OCI-LY3 (cell line): ENCODE measurements around the gene ARID5B.

Experiments used
- H2AFZ ChIP-seq: fragments of 200-600, 300-600 bp; shearing (Covaris generic); 2 replicates; pipeline ENCODE4 v1.6.0; 2014; ENCODE audit warnings: antibody characterized with exemption, low read depth, low read length
- H3K27ac ChIP-seq: fragments of 200-600, 300-600 bp; sonication (generic); 2 replicates; pipeline ENCODE4 v1.5.1; 2014; ENCODE audit warnings: mild to moderate bottlenecking, low read length, moderate library complexity, mixed read lengths
- H3K27me3 ChIP-seq: fragments of 200-600, 300-600 bp; sonication (generic); 2 replicates; pipeline ENCODE4 v1.6.1; 2014; ENCODE audit warnings: low read depth, low read length, mixed read lengths
- H3K36me3 ChIP-seq: fragments of 200-600, 300-600 bp; sonication (generic); replicated peaks from 2 replicates; pipeline ENCODE3; 2014; ENCODE audit warnings: low read depth, low read length, mixed read lengths
- H3K4me1 ChIP-seq: fragments of 300-600, 200-600 bp; sonication (generic); 2 replicates; pipeline ENCODE4 v1.6.1; 2014; ENCODE audit warnings: low read length, mixed read lengths
- H3K4me2 ChIP-seq: fragments of 200-600, 300-600 bp; sonication (generic); 2 replicates; pipeline ENCODE4 v1.6.1; 2014; ENCODE audit warnings: low read length, mixed read lengths
- H3K4me3 ChIP-seq: fragments of 300-600, 200-600 bp; sonication (generic); 2 replicates; pipeline ENCODE4 v1.5.1; 2014; ENCODE audit warnings: antibody characterized with exemption, mild to moderate bottlenecking, low read length, moderate library complexity
- H3K79me2 ChIP-seq: fragments of 300-600, 200-600 bp; shearing (Covaris generic); 2 replicates; pipeline ENCODE4 v1.6.1; 2014; ENCODE audit warnings: mild to moderate bottlenecking, low read length, mixed read lengths
- H3K9ac ChIP-seq: fragments of 300-600, 200-600 bp; shearing (Covaris generic); 2 replicates; pipeline ENCODE4 v1.6.0; 2014; ENCODE audit warnings: mild to moderate bottlenecking, low read length, moderate library complexity
- H3K9me3 ChIP-seq: fragments of 200-600, 300-600 bp; shearing (Covaris generic); 2 replicates; pipeline ENCODE4 v1.6.1; 2014; ENCODE audit warnings: low read length, mixed read lengths; ENCODE audit not compliant: insufficient read depth
- H4K20me1 ChIP-seq: fragments of 200-600, 300-600 bp; sonication (generic); 2 replicates; pipeline ENCODE4 v1.6.1; 2016; ENCODE audit warnings: low read length, mixed read lengths; ENCODE audit not compliant: insufficient read depth
- CTCF ChIP-seq: fragments of 200-600, 300-600 bp; sonication (generic); IDR thresholded peaks from 2 replicates; pipeline ENCODE4 v1.5.1; 2014; ENCODE audit warnings: antibody characterized with exemption, low read length, low read depth
- EZH2phosphoT487 ChIP-seq: fragments of 200-600 bp; shearing (Covaris generic); IDR thresholded peaks from 2 replicates; pipeline ENCODE4 v1.6.1; 2018; ENCODE audit warnings: antibody characterized with exemption, mixed run types, low read depth

ARID5B gene

GRCh38 chr10:61984803-61985418 lies 83.4 kb downstream of the ARID5B start:
- Histone ChIP-seq H3K36me3 (no peaks in the 10 kb centered on the region), H3K27ac (no peak overlapping the region), H3K79me2 (no peaks in the 10 kb centered on the region), H3K27me3 (no peaks in the 10 kb centered on the region), H3K4me1 (peaks cover 53% of the 10 kb centered on the region), H2AFZ (no peak overlapping the region), H4K20me1 (no peaks in the 10 kb centered on the region), H3K4me2 (no peak overlapping the region), H3K9me3 (no peaks in the 10 kb centered on the region), H3K4me3 (no peak overlapping the region), H3K9ac (no peak overlapping the region)
- TF ChIP-seq EZH2phosphoT487 (no peak), CTCF (no peak)

- Histone ChIP-seq H3K4me1 (peaks cover 58% of the 10 kb centered on the region), H3K4me3 (no peak overlapping the region), H3K9ac (no peak overlapping the region), H2AFZ (no peak overlapping the region), H3K36me3 (no peaks in the 10 kb centered on the region), H3K27me3 (no peaks in the 10 kb centered on the region), H3K79me2 (no peaks in the 10 kb centered on the region), H3K9me3 (no peaks in the 10 kb centered on the region), H4K20me1 (no peaks in the 10 kb centered on the region), H3K27ac (no peak overlapping the region), H3K4me2 (no peak overlapping the region)
- no peak for TF ChIP-seq EZH2phosphoT487
- TF ChIP-seq CTCF, result no peak
Measured at GRCh38 chr10:61985715-61986114, 84.2 kb downstream of the ARID5B start.

GRCh38 chr10:61986382-61986781 lies 84.9 kb downstream of the ARID5B start:
- H3K4me2 ChIP-seq, result peak overlapping the region; percentile 64
- TF ChIP-seq CTCF, result no peak
- TF ChIP-seq EZH2phosphoT487, result no peak
- H3K9me3 ChIP-seq, result no peaks in the 10 kb centered on the region
- no peaks in the 10 kb centered on the region for H3K27me3 ChIP-seq
- H3K79me2 ChIP-seq, result no peaks in the 10 kb centered on the region
- peaks cover 58% of the 10 kb centered on the region for H3K4me1 ChIP-seq
- no peaks in the 10 kb centered on the region for H4K20me1 ChIP-seq
- no peak overlapping the region for H3K9ac ChIP-seq
- no peak overlapping the region for H2AFZ ChIP-seq
- H3K4me3 ChIP-seq, result no peak overlapping the region
- H3K36me3 ChIP-seq, result no peaks in the 10 kb centered on the region
- H3K27ac ChIP-seq, result no peak overlapping the region

GRCh38 chr10:61986788-61987492 lies 85.4 kb downstream of the ARID5B start:
- H3K79me2 ChIP-seq, result no peaks in the 10 kb centered on the region
- H3K27ac ChIP-seq, result peak overlapping the region; percentile 90

More at GRCh38 chr10:61986788-61987492, 85.4 kb downstream of the ARID5B start:
- peaks cover 53% of the 10 kb centered on the region for H3K4me1 ChIP-seq
- no peak for TF ChIP-seq EZH2phosphoT487
- no peak for TF ChIP-seq CTCF
- peak overlapping the region; percentile 46; the same call in 1 of the 2 replicates for H3K9ac ChIP-seq
- H3K4me3 ChIP-seq, result peak overlapping the region; percentile 55
- peak overlapping the region; percentile 64 for H3K4me2 ChIP-seq
- no peaks in the 10 kb centered on the region for H3K36me3 ChIP-seq
- no peak overlapping the region for H2AFZ ChIP-seq
- H4K20me1 ChIP-seq, result no peaks in the 10 kb centered on the region
- no peaks in the 10 kb centered on the region for H3K27me3 ChIP-seq
- H3K9me3 ChIP-seq, result no peaks in the 10 kb centered on the region
